ENCODE measurements around the gene TOMM40L.

Gene TOMM40L

GRCh38 chr1:161225534-161226319 lies at the start of gene TOMM40L:
Gene TOMM40L, plus strand, starts transcription at chr1:161226060. Its CDS starts 430 bp downstream, at chr1:161226490.
- DNase-seq, result peak; percentile 99

GRCh38 chr1:161176468-161177111 lies 49.3 kb upstream of the TOMM40L start:
- no peak for DNase-seq

GRCh38 chr1:161177112-161177935 lies 48.5 kb upstream of the TOMM40L start, which contains the start of gene B4GALT3:
Gene B4GALT3, minus strand, starts transcription at chr1:161177507. Its CDS starts 1,447 bp downstream, at chr1:161176060.
- DNase-seq, result peak; percentile 46 to 63

- no peak for DNase-seq
Measured at GRCh38 chr1:161177936-161178244, 48.0 kb upstream of the TOMM40L start.

- DNase-seq, result no peak
Measured at GRCh38 chr1:161179698-161180097, 46.2 kb upstream of the TOMM40L start.

GRCh38 chr1:161180639-161181038 lies 45.2 kb upstream of the TOMM40L start:
- DNase-seq, result no peak

- no peak for DNase-seq
Measured at GRCh38 chr1:161182214-161182613, 43.6 kb upstream of the TOMM40L start.

GRCh38 chr1:161185282-161185682 lies 40.6 kb upstream of the TOMM40L start:
- DNase-seq, result peak; percentile 95 to 96

GRCh38 chr1:161185732-161186311 lies 40.0 kb upstream of the TOMM40L start:
- DNase-seq, result peak; percentile 74 to 81

GRCh38 chr1:161187311-161187710 lies 38.5 kb upstream of the TOMM40L start:
- no peak for DNase-seq

GRCh38 chr1:161188381-161188780 lies 37.5 kb upstream of the TOMM40L start:
- no peak for DNase-seq

- no peak for DNase-seq
Measured at GRCh38 chr1:161189036-161189435, 36.8 kb upstream of the TOMM40L start.

- DNase-seq, result no peak
Measured at GRCh38 chr1:161190962-161191521, 34.8 kb upstream of the TOMM40L start.

- DNase-seq, result no peak
Measured at GRCh38 chr1:161191971-161192370, 33.9 kb upstream of the TOMM40L start.

- peak; percentile 73 to 79 for DNase-seq
Measured at GRCh38 chr1:161192476-161193465, 33.1 kb upstream of the TOMM40L start.

GRCh38 chr1:161193561-161194235 lies 32.2 kb upstream of the TOMM40L start:
- DNase-seq, result no peak

- DNase-seq, result no peak
Measured at GRCh38 chr1:161195171-161195570, 30.7 kb upstream of the TOMM40L start.

- no peak for DNase-seq
Measured at GRCh38 chr1:161196111-161196510, 29.7 kb upstream of the TOMM40L start.

- DNase-seq, result no peak
Measured at GRCh38 chr1:161196521-161197451, 29.1 kb upstream of the TOMM40L start.
